Duodenal mucosa (tissue), 2 donors: ENCODE measurements around the gene ARHGEF18.
A peak's percentile ranks its signal among the peaks of the same experiment; 100 is the strongest.
"Not testable (repeated sequence)": the region's sequence is repeated elsewhere in the genome, so short reads cannot be mapped to it uniquely, and the experiment has no call there.

Source experiments
- H3K27ac ChIP-seq: one replicate; pipeline ENCODE4 v1.7.0; 2013; ENCODE audit warnings: low read depth, low read length
- H3K27me3 ChIP-seq, 2 donors: one replicate each; pipeline ENCODE4 v1.7.0; 2013; ENCODE audit warnings: low read length in 2 of 2, control low read depth in 1 of 2; ENCODE audit not compliant: insufficient read depth in 2 of 2, control insufficient read depth in 1 of 2
- H3K36me3 ChIP-seq, 2 donors: one replicate each; pipeline ENCODE4 v1.7.0; 2013; ENCODE audit warnings: low read length in 2 of 2, control low read depth in 1 of 2; ENCODE audit not compliant: insufficient read depth in 2 of 2, control insufficient read depth in 1 of 2
- H3K4me1 ChIP-seq, 2 donors: one replicate each; pipeline ENCODE4 v1.7.0; 2013; ENCODE audit warnings: low read length in 2 of 2, control low read depth in 1 of 2; ENCODE audit not compliant: insufficient read depth in 2 of 2, control insufficient read depth in 1 of 2
- H3K4me3 ChIP-seq, 2 donors: one replicate each; pipeline ENCODE4 v1.7.0; 2013; ENCODE audit warnings: low read length in 2 of 2, low read depth in 1 of 2
- H3K9ac ChIP-seq, 2 donors: one replicate each; pipeline ENCODE4 v1.7.0; 2013; ENCODE audit warnings: low read length in 2 of 2, low read depth in 1 of 2
- H3K9me3 ChIP-seq, 2 donors: one replicate each; pipeline ENCODE4 v1.7.0; 2013; ENCODE audit warnings: low read length in 2 of 2, control low read depth in 1 of 2; ENCODE audit not compliant: control insufficient read depth in 1 of 2

Gene ARHGEF18

DNA sequence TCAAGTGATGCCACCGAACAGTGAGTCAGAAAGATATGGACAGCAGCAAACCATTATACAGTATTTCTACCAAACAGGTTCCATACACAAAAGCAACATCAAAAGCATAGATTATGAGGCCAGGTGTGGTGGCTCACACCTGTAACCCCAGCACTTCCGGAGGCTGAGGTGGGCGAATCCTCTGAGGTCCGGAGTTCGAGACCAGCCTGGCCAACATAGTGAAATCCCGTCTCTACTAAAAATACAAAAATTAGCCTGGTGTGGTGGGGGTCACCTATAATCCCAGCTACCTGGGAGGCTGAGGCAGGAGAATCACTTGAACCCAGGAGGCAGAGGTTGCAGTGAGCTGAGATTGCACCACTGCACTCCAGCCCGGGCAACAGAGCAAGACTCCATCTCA lies 1.7 kb upstream of the ARHGEF18 start:
- not testable (repeated sequence) for H3K27me3 ChIP-seq, H3K27ac ChIP-seq, H3K36me3 ChIP-seq, H3K4me3 ChIP-seq, H3K9ac ChIP-seq, H3K9me3 ChIP-seq
- H3K4me1 ChIP-seq, result peaks cover 7 to 18% of the 10 kb centered on the region in 2 donors

DNA sequence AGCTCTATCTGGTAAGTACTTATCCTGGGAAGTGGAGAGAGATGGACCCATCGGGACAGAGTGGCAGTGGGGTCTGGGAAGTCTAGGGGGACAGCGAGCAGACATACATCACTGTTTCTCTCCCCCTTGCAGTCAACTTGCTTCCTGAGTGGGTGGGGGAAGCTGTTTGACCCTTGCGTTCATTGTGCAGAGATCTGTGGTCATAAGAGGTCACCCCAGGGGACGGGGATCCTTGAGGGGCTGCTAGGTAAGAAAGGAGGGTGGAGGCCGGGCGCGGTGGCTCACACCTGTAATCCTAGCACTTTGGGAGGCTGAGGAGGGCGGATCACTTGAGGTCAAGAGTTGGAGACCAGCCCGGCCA lies 474 bp downstream of the ARHGEF18 start:
- peak overlapping the region; percentile 15 to 32 for H3K4me3 ChIP-seq

DNA sequence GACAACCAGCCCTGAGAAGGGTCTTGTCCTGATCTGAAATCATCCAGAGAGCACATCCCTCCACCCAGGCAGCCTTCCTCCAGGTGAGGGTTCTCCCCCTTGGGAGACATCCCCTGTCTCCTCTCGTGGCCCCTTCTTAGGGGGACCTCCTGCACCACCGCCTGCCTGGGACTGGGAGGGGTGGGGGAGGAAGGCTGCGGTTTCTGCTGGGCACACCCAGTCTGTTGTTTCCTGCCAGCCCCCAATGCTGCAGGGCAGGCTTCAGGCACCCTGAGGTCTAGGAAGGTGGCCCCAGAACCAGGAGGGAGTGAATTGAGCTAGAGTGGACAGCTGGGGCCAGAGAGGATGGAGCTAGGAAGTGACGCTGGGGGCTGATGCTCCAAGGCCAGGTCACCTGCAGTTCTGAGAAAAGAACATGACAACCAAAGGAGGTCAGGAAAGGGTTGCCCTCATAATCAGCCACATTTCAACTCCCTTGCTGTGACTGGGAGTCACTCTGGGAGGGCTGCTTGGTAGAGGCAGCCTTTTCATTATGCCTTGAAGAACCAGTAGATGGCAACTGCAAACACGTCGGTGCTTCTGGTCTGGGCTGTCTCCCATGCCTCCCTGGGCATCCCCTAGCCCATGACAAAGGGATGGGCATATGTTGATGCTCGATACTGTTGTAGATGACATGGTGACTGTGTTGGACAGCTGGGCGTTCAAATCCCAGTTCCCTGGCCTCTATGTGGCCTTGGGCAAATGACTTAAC lies 1.4 kb downstream of the ARHGEF18 start:
- H3K9ac ChIP-seq, result no peak overlapping the region
- H3K4me1 ChIP-seq, result peaks cover 1 to 12% of the 10 kb centered on the region in 2 donors
- H3K9me3 ChIP-seq, result peaks cover 0 to 8% of the 10 kb centered on the region in 2 donors
- H3K27me3 ChIP-seq, result no peaks in the 10 kb centered on the region
- H3K4me3 ChIP-seq, result peak overlapping the region in 1 of 2 donors; percentile 15
- H3K27ac ChIP-seq, result no peak overlapping the region
- H3K36me3 ChIP-seq, result no peaks in the 10 kb centered on the region

More for the DNA sequence above, 474 bp downstream of the ARHGEF18 start:
- Histone ChIP-seq H3K27me3 (no peaks in the 10 kb centered on the region), H3K9ac (no peak overlapping the region), H3K36me3 (no peaks in the 10 kb centered on the region), H3K9me3 (peaks cover 0 to 8% of the 10 kb centered on the region in 2 donors), H3K27ac (no peak overlapping the region), H3K4me1 (peaks cover 7 to 18% of the 10 kb centered on the region in 2 donors)

DNA sequence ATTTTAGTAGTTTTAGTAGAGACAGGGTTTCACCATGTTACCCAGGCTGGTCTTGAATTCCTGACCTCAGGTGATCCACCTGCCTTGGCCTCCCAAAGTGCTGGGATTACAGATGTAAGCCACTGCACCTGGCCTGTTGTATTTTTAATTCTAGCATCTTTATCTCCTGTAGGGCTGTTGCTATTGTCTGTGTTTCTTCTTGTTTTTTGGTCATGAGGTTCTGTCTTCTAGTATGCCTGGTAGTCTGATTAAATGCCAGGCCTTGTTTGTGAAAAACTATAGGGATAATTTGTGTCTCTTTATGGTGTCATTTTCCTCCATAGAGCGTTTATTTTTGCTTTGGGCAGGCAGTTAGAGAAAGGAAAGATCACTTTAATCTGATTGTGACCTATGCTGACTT lies 3.1 kb downstream of the ARHGEF18 start:
- H3K4me1 ChIP-seq, result peaks cover 0 to 4% of the 10 kb centered on the region in 2 donors
- H3K36me3 ChIP-seq, result no peaks in the 10 kb centered on the region
- no peak overlapping the region for H3K9ac ChIP-seq
- H3K9me3 ChIP-seq, result peaks cover 0 to 8% of the 10 kb centered on the region in 2 donors
- H3K4me3 ChIP-seq, result no peak overlapping the region
- H3K27me3 ChIP-seq, result no peaks in the 10 kb centered on the region
- H3K27ac ChIP-seq, result no peak overlapping the region

DNA sequence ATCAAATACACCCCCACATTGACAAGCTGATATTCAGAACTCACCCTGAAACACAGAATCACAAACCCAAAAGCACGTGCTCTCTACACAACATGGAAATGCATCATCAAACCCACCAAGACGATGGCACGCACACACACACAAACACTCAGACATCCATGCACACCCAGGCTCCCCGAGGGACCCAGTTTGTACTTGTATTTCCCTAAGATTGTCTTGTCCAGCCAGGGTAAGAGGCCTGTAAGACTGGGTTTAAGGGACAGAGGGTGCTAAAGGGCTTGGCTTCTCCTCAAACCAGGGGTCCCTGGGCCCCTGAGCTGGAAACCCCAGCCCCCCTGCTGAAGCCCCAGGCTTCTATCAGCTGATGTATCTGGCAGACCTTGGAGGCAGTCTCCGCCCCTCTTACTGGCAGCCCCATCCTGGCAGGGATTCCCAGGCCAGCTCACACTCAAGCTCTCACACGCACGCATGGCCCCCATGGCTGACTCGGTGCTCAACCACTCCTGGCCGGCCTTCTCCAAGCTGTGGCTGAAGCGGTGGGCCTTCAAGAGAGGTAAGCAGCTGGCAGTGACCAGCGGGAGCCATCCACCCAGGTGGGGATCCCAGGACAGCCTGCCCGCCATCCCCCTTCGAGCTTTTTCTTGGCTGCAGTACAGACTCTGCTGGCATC lies 6.5 kb downstream of the ARHGEF18 start:
- H3K4me3 ChIP-seq, result no peak overlapping the region
- H3K27me3 ChIP-seq, result no peaks in the 10 kb centered on the region
- no peaks in the 10 kb centered on the region for H3K4me1 ChIP-seq
- no peak overlapping the region for H3K9ac ChIP-seq
- no peaks in the 10 kb centered on the region for H3K36me3 ChIP-seq
- H3K9me3 ChIP-seq, result peaks cover 0 to 8% of the 10 kb centered on the region in 2 donors
- H3K27ac ChIP-seq, result no peak overlapping the region

DNA sequence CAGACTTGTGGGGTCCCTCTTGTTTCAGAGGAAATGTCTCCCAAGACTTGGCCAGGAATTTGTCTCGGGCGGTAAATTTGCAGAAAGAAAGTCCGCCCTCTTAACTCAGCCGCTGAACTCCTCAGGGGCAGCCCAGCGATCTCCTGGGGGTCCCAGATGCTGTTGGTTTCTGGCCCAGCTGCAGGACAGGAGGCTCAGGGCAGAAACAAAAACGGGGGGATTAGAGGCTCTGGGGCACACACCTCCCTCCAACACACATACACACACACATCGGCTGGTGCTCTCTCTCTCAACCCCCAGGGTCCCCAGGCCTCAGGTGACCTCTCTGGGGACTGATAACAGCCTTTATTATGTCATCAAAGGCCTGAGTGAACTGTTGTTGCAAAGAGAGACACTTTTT lies 7.1 kb downstream of the ARHGEF18 start:
- Histone ChIP-seq H3K4me1 (no peaks in the 10 kb centered on the region), H3K9ac (no peak overlapping the region), H3K4me3 (no peak overlapping the region)

DNA sequence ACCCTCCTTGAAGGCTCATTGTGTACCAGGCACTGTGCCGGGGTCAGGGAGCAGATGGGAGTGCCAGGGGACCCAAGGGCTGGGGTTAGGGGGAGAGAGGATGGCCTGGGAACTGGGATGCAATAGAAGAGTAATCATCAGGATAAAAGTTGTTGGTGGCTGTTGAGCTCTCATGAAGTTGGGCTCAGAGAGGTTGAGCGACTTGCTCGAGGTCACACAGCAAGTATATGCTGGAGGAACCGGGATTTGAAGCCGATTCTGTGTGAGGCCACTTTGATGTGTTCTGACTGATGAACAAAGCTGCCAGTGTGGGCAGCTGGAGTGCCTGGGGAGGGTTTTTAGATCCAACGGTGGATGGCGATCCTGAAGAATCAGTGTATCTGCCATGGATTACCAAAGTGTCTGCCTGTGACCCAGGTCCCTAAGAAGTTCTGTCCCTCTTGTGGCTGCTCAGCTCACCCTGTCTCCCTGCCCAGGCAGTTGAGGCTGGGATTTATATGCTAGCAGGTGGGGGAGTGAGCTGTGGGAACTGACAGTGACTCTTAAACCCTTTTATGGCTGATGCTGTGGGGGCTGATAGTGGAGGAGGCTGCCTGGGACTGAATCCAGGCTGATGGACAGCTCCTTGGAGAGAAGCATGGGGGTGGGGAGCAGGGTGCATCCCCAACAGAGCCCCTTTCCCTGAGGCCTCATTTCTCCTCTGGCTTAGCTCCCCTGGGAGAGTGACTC lies 8.3 kb downstream of the ARHGEF18 start:
- H3K4me1 ChIP-seq, result no peaks in the 10 kb centered on the region
- H3K9me3 ChIP-seq, result peaks cover 0 to 3% of the 10 kb centered on the region in 2 donors
- H3K27ac ChIP-seq, result no peak overlapping the region
- H3K4me3 ChIP-seq, result no peak overlapping the region
- H3K27me3 ChIP-seq, result no peaks in the 10 kb centered on the region
- H3K9ac ChIP-seq, result no peak overlapping the region
- H3K36me3 ChIP-seq, result no peaks in the 10 kb centered on the region

More for the DNA sequence above, 7.1 kb downstream of the ARHGEF18 start:
- H3K36me3 ChIP-seq, result no peaks in the 10 kb centered on the region
- H3K27ac ChIP-seq, result no peak overlapping the region
- H3K27me3 ChIP-seq, result no peaks in the 10 kb centered on the region
- H3K9me3 ChIP-seq, result peaks cover 0 to 8% of the 10 kb centered on the region in 2 donors

DNA sequence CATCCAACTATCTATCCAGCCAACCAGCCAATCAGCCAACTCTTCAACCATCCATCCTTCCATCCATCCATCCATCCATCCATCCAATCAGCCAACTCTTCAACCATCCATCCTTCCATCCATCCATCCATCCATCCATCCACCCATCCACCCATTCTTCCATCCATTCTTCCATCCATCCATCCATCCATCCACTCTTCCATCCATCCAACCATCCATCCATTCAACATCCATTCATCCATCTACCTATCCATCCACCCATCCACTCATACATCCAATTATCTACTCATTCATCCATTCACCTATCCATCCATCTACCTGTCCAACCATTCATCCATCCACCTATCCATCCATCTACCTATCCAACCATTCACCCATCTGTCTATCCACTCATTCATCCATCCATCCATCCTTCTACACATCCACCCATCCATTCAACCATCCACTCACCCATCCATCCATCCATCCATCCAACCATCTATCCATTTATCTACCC lies 9.4 kb downstream of the ARHGEF18 start:
- Histone ChIP-seq H3K4me3 (no peak overlapping the region), H3K9me3 (no peaks in the 10 kb centered on the region), H3K4me1 (no peaks in the 10 kb centered on the region), H3K27me3 (no peaks in the 10 kb centered on the region), H3K27ac (no peak overlapping the region), H3K9ac (no peak overlapping the region), H3K36me3 (no peaks in the 10 kb centered on the region)

DNA sequence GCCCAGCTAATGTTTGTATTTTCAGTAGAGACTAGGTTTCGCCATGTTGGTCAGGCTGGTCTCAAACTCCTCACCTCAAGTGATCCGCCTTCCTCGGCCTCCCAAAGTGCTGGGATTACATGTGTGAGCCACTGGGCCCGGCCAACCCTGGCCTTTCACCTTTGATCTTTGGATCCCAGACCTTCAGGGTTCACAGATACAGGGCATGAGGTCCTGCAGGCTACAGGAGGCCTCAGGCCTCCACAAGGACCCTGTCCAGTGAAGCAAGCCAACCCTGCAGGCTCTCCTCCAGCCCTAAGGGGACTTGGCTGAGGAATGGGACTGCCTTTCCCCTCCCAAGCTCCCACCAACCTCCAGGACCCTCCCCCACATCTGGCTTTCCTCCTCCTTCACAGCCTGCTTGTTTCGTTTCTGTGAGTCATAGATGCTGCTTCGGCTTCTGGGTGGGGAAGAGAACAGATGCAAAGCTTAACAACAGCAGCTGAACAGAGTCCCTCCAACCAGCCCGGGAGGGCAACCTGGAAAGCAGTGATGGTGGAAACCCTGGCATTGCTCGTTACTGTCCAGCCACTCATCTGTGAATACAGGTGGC lies 11.8 kb downstream of the ARHGEF18 start:
- no peak overlapping the region for H3K9ac ChIP-seq
- no peaks in the 10 kb centered on the region for H3K4me1 ChIP-seq
- no peaks in the 10 kb centered on the region for H3K36me3 ChIP-seq
- no peaks in the 10 kb centered on the region for H3K27me3 ChIP-seq
- no peak overlapping the region for H3K4me3 ChIP-seq
- no peaks in the 10 kb centered on the region for H3K9me3 ChIP-seq
- no peak overlapping the region for H3K27ac ChIP-seq

DNA sequence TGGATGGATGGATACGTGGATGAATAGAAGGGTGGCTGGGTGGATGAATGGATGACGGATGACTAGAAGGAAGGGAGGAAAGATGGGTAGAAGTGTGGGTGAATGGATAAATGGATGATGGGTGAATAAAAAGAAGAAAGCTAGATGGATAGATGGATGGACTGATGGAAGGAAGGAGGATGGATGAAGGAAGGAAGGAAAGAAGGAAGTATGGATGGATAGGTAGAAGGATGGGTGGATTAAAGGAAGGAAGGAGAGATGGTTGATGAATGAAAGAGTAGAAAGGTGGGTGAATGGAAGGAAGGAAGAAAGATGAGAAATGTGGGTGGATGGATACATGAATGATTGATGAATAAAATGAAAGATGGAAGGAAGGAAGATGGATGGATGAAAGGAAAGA lies 14.5 kb downstream of the ARHGEF18 start:
- no peak overlapping the region for H3K9ac ChIP-seq
- H3K36me3 ChIP-seq, result no peaks in the 10 kb centered on the region
- no peak overlapping the region for H3K27ac ChIP-seq

More for the DNA sequence above, 14.5 kb downstream of the ARHGEF18 start:
- Histone ChIP-seq H3K4me1 (no peaks in the 10 kb centered on the region), H3K9me3 (no peaks in the 10 kb centered on the region), H3K4me3 (no peak overlapping the region), H3K27me3 (no peaks in the 10 kb centered on the region)
